Body of pancreas (tissue), 4 donors: ENCODE data around the gene RANGAP1.

ENCODE experiments used
- CTCF ChIP-seq, 7 experiments: fragments of 450-650 bp in 4 of 7; fragments of 200-600 bp in 3 of 7; sonication (generic) in 3 of 7; IDR thresholded peaks; one replicate each; pipeline ENCODE4 v1.5.1; 2016 to 2019; ENCODE audit warnings: antibody characterized with exemption in 7 of 7
- POLR2A ChIP-seq, 3 donors: fragments of 450-650 bp; IDR thresholded peaks; one replicate each; pipeline ENCODE4 v1.6.1; 2016; ENCODE audit warnings: antibody characterized with exemption in 3 of 3, mild to moderate bottlenecking in 2 of 3

DNA sequence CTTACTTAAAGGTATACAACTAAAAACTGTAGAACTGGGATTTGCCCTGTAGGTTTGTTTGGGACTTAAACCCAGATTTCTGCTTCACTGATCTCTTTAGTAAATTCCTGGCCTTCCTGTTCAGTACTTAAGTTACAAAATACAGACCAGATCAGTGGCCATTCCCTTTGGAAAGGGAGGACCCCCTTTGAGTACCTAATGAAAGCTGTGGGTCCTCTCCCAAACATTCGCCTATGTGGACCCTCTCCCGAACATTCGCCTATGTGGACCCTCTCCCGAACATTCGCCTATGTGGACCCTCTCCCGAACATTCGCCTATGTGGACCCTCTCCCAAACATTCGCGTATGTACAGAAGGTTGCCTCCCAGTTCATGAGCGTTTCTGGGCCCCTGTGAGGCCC lies 70.6 kb downstream of the RANGAP1 start:
- no peak for TF ChIP-seq CTCF (IDR thresholded peaks at IDR 0.05)
- TF ChIP-seq POLR2A (IDR thresholded peaks at IDR 0.05) = no peak
